ENCODE measurements around the gene DPM2.

The DPM2 gene

GRCh38 chr9:127968042-127968441 is 30.4 kb upstream of the DPM2 start:
- TF ChIP-seq, protein P1, sequence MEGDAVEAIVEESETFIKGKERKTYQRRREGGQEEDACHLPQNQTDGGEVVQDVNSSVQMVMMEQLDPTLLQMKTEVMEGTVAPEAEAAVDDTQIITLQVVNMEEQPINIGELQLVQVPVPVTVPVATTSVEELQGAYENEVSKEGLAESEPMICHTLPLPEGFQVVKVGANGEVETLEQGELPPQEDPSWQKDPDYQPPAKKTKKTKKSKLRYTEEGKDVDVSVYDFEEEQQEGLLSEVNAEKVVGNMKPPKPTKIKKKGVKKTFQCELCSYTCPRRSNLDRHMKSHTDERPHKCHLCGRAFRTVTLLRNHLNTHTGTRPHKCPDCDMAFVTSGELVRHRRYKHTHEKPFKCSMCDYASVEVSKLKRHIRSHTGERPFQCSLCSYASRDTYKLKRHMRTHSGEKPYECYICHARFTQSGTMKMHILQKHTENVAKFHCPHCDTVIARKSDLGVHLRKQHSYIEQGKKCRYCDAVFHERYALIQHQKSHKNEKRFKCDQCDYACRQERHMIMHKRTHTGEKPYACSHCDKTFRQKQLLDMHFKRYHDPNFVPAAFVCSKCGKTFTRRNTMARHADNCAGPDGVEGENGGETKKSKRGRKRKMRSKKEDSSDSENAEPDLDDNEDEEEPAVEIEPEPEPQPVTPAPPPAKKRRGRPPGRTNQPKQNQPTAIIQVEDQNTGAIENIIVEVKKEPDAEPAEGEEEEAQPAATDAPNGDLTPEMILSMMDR (IDR thresholded peaks at IDR 0.05; ENCODE audit: insufficient read depth, low read depth, low read length, missing control alignments): peak; percentile 21
- DNase-seq (ENCODE audit: low read depth): peak; percentile 96
- no peak overlapping the region for H3K4me3 ChIP-seq (ENCODE audit: low read length)

- H3K4me3 ChIP-seq (ENCODE audit: low read length): no peak overlapping the region
- no peak for DNase-seq (ENCODE audit: low read depth)
- TF ChIP-seq, protein P1 (IDR thresholded peaks at IDR 0.05; ENCODE audit: insufficient read depth, low read depth, low read length, missing control alignments): no peak
Observed at GRCh38 chr9:127967151-127967809, 29.6 kb upstream of the DPM2 start.

GRCh38 chr9:127966416-127967150 is 28.9 kb upstream of the DPM2 start:
- no peak overlapping the region for H3K4me3 ChIP-seq (ENCODE audit: low read length)
- TF ChIP-seq, protein P1 (IDR thresholded peaks at IDR 0.05; ENCODE audit: insufficient read depth, low read depth, low read length, missing control alignments): no peak
- no peak for DNase-seq (ENCODE audit: low read depth)

- no peak overlapping the region for H3K4me3 ChIP-seq (ENCODE audit: low read length)
- DNase-seq (ENCODE audit: low read depth): no peak
- TF ChIP-seq, protein P1 (IDR thresholded peaks at IDR 0.05; ENCODE audit: insufficient read depth, low read depth, low read length, missing control alignments): no peak
Observed at GRCh38 chr9:127965953-127966352, 28.3 kb upstream of the DPM2 start.

- no peak overlapping the region for H3K4me3 ChIP-seq (ENCODE audit: low read length)
- TF ChIP-seq, protein P1 (IDR thresholded peaks at IDR 0.05; ENCODE audit: insufficient read depth, low read depth, low read length, missing control alignments): no peak
- no peak for DNase-seq (ENCODE audit: low read depth)
Observed at GRCh38 chr9:127963359-127964064, 25.9 kb upstream of the DPM2 start.

- DNase-seq (ENCODE audit: low read depth): no peak
- H3K4me3 ChIP-seq (ENCODE audit: low read length): no peak overlapping the region
- TF ChIP-seq, protein P1 (IDR thresholded peaks at IDR 0.05; ENCODE audit: insufficient read depth, low read depth, low read length, missing control alignments): no peak
Observed at GRCh38 chr9:127963041-127963358, 25.3 kb upstream of the DPM2 start.
